ENCODE data around the gene SIPA1L3. TPM values are rescaled to one million over a fixed set of nuclear protein-coding genes. Genes with fewer than 3 reads are reported as not detected.

Gene SIPA1L3
- total and polyA plus RNA-seq, 10 of the 15 experiments (the other 5 are each of a cell fraction or from before 2014, with no cell fraction given), result 0.24 to 66.2 (median 19.1) TPM

- no peak overlapping the region for H3K27ac ChIP-seq (ENCODE audit: control insufficient read depth, insufficient read depth)
- no TSS peak for BruUV-seq (replicated peaks)
- DNase-seq (ENCODE audit: low read depth, low spot score) (no peak), ATAC-seq (no peak), FAIRE-seq (no peak)
- H4K20me1 ChIP-seq (ENCODE audit: control insufficient read depth, insufficient read depth), result no peaks in the 10 kb centered on the region
- H3K4me3 ChIP-seq, result no peak overlapping the region
- peaks cover 32 to 35% of the 10 kb centered on the region in 2 experiments for H3K36me3 ChIP-seq (ENCODE audit: control insufficient read depth in 2 of 2, insufficient read depth in 2 of 2, low read length in 1 of 2)
- no peak overlapping the region for H3K4me2 ChIP-seq (ENCODE audit: control insufficient read depth, insufficient read depth)
- no peaks in the 10 kb centered on the region; the same call in 2 of the 3 replicates for H3K9me3 ChIP-seq (replicated peaks; ENCODE audit: control insufficient read depth, insufficient read depth, low read length)
- WGBS (ENCODE audit: insufficient coverage, insufficient replicate concordance, low lambda C conversion rate, missing lambda C conversion rate), result 100% methylated on average over 5 of the region's 5 CpGs
- ChIA-PET POLR2A (interaction anchor here (0.5 kb wide), 1 partner anchor 152 kb away, joined by 5 read pairs; no protein-coding TSS in a partner anchor), CTCF (interaction anchor here (1.2 kb wide), 1 partner anchor 17 kb away, joined by 3 read pairs; no protein-coding TSS in a partner anchor), SMC1A (ENCODE audit: uncharacterized antibody, unreplicated experiment) (no interaction called here), RAD21 (ENCODE audit: unreplicated experiment) (no interaction called here)
- H3K27me3 ChIP-seq (replicated peaks in 1 of 2; ENCODE audit: control insufficient read depth in 2 of 2, insufficient read depth in 2 of 2, low read length in 1 of 2), result no peaks in the 10 kb centered on the region
- no peak for TF ChIP-seq ZNF24 (IDR thresholded peaks at IDR 0.05)
- no peak for TF ChIP-seq BCLAF1 (IDR thresholded peaks at IDR 0.05)
- H3K79me2 ChIP-seq (ENCODE audit: control insufficient read depth, insufficient read depth, low read length), result no peaks in the 10 kb centered on the region
- intact Hi-C loops (cut with micrococcal nuclease; ENCODE audit: unreplicated experiment), result no loop called here
- no peak overlapping the region for H3K9ac ChIP-seq (ENCODE audit: control insufficient read depth, insufficient read depth, low read length)
- in situ Hi-C loops (cut with MboI), result no loop called here
- H3K4me1 ChIP-seq (ENCODE audit: control insufficient read depth, insufficient read depth, low read length), result no peaks in the 10 kb centered on the region
- H2AFZ ChIP-seq (ENCODE audit: control insufficient read depth, low read depth, low read length), result no peak overlapping the region
These were observed 255.1 kb downstream of the SIPA1L3 start for GRCh38 chr19:38162094-38162493.

GRCh38 chr19:38162632-38163031 is 255.6 kb downstream of the SIPA1L3 start:
- no peaks in the 10 kb centered on the region; the same call in 2 of the 3 replicates for H3K9me3 ChIP-seq (replicated peaks; ENCODE audit: control insufficient read depth, insufficient read depth, low read length)
- ChIA-PET SMC1A (ENCODE audit: uncharacterized antibody, unreplicated experiment) (no interaction called here), RAD21 (ENCODE audit: unreplicated experiment) (no interaction called here), CTCF (no interaction called here), POLR2A (no interaction called here)
- DNase-seq (ENCODE audit: low read depth, low spot score) (no peak), FAIRE-seq (no peak), ATAC-seq (no peak)
- no peaks in the 10 kb centered on the region for H3K27me3 ChIP-seq (replicated peaks in 1 of 2; ENCODE audit: control insufficient read depth in 2 of 2, insufficient read depth in 2 of 2, low read length in 1 of 2)
- no peaks in the 10 kb centered on the region for H3K79me2 ChIP-seq (ENCODE audit: control insufficient read depth, insufficient read depth, low read length)
- H3K27ac ChIP-seq (ENCODE audit: control insufficient read depth, insufficient read depth), result no peak overlapping the region
- intact Hi-C loops (cut with micrococcal nuclease; ENCODE audit: unreplicated experiment) (no loop called here), in situ Hi-C loops (cut with MboI) (no loop called here)
- H3K36me3 ChIP-seq (ENCODE audit: control insufficient read depth in 2 of 2, insufficient read depth in 2 of 2, low read length in 1 of 2), result peaks cover 32 to 33% of the 10 kb centered on the region in 2 experiments
- H3K4me3 ChIP-seq, result no peak overlapping the region
- no peaks in the 10 kb centered on the region for H3K4me1 ChIP-seq (ENCODE audit: control insufficient read depth, insufficient read depth, low read length)
- H4K20me1 ChIP-seq (ENCODE audit: control insufficient read depth, insufficient read depth), result no peaks in the 10 kb centered on the region
- WGBS (ENCODE audit: insufficient coverage, insufficient replicate concordance, low lambda C conversion rate, missing lambda C conversion rate), result 94% methylated on average over 7 of the region's 7 CpGs
- no TSS peak for BruUV-seq (replicated peaks)
- no peak overlapping the region for H3K9ac ChIP-seq (ENCODE audit: control insufficient read depth, insufficient read depth, low read length)
- H3K4me2 ChIP-seq (ENCODE audit: control insufficient read depth, insufficient read depth), result no peak overlapping the region
- H2AFZ ChIP-seq (ENCODE audit: control insufficient read depth, low read depth, low read length), result no peak overlapping the region
- TF ChIP-seq ASH2L (IDR thresholded peaks at IDR 0.05; ENCODE audit: borderline replicate concordance, low read depth), result no peak
- TF ChIP-seq RELB (IDR thresholded peaks at IDR 0.05; ENCODE audit: low read depth), result no peak
- TF ChIP-seq SIX5 (IDR thresholded peaks at IDR 0.05; ENCODE audit: low read depth, low read length, severe bottlenecking), result peak; percentile 11
- TF ChIP-seq PKNOX1 (IDR thresholded peaks at IDR 0.05), result peak; percentile 88
- no peak for TF ChIP-seq MTA3 (IDR thresholded peaks at IDR 0.05; ENCODE audit: borderline replicate concordance, low read length)
- no peak for TF ChIP-seq BCL11A (IDR thresholded peaks at IDR 0.05; ENCODE audit: low read depth, low read length)
- TF ChIP-seq ZSCAN29 (IDR thresholded peaks at IDR 0.05), result no peak
- TF ChIP-seq BMI1 (IDR thresholded peaks at IDR 0.05; ENCODE audit: borderline replicate concordance), result no peak
- TF ChIP-seq TCF7 (IDR thresholded peaks at IDR 0.05; ENCODE audit: borderline replicate concordance), result no peak

All from GM12878 (cell line).